IMR-90 (cell line): ENCODE results near the gene TANK. TPM values are rescaled to one million over a fixed set of nuclear protein-coding genes. Genes with fewer than 3 reads are reported as not detected.

Experiments used
- ATAC-seq: fragments of 200-7000 bp; cut with Tn5 transposase; 2 replicates; pipeline ENCODE4 v1.9.1; 2020; ENCODE audit warnings: low read depth, mild to moderate bottlenecking, moderate library complexity
- BruUV-seq: library from RNA; stranded (reverse); fragments of 400-500 nt; replicated peaks from 2 replicates; lab custom pipeline; 2021; lab: Mats Ljungman, UMichigan
- CTCF ChIA-PET: fragments of 300-600 bp; formaldehyde crosslinking; extraction: SDS; loops from one replicate; lab custom pipeline; 2021; ENCODE audit warnings: antibody characterized with exemption; lab: Yijun Ruan, JAX
- POLR2A ChIA-PET: fragments of 300-600 bp; sonication (Branson Sonifier 250); formaldehyde crosslinking; loops from one replicate; lab custom pipeline; 2022; ENCODE audit warnings: antibody characterized with exemption; ENCODE audit not compliant: unreplicated experiment; lab: Charles Lee
- DNase-seq: peaks from one replicate; pipeline ENCODE4 v3.0.0; 2013
- H2AFZ ChIP-seq: replicated peaks from 2 replicates; pipeline ENCODE3; 2013; ENCODE audit warnings: low read length, mild to moderate bottlenecking; ENCODE audit not compliant: poor library complexity
- H2AK5ac ChIP-seq: 2 replicates; pipeline ENCODE4 v1.6.1; 2013; ENCODE audit warnings: low read depth, low read length, inconsistent platforms
- H2AK9ac ChIP-seq: replicated peaks from 2 replicates; pipeline ENCODE3; 2013; ENCODE audit warnings: mild to moderate bottlenecking, low read depth, low read length, moderate library complexity; ENCODE audit not compliant: poor library complexity
- H2BK120ac ChIP-seq: 2 replicates; pipeline ENCODE4 v1.6.1; 2013; ENCODE audit warnings: low read depth, low read length, inconsistent platforms
- H2BK15ac ChIP-seq: 3 replicates; pipeline ENCODE4 v1.6.1; 2013; ENCODE audit warnings: low read depth, low read length, inconsistent platforms
- H2BK20ac ChIP-seq: 2 replicates; pipeline ENCODE4 v1.6.1; 2013; ENCODE audit warnings: low read depth, mild to moderate bottlenecking, inconsistent platforms, low read length, moderate library complexity
- H2BK5ac ChIP-seq: 2 replicates; pipeline ENCODE4 v1.6.1; 2013; ENCODE audit warnings: mild to moderate bottlenecking, low read depth, low read length, inconsistent platforms; ENCODE audit not compliant: poor library complexity, severe bottlenecking
- H3K14ac ChIP-seq: replicated peaks from 2 replicates; pipeline ENCODE4 v1.6.1; 2013; ENCODE audit warnings: low read depth, low read length, inconsistent platforms
- H3K18ac ChIP-seq: 2 replicates; pipeline ENCODE4 v1.6.1; 2013; ENCODE audit warnings: low read depth, low read length, control low read depth
- H3K23ac ChIP-seq: 2 replicates; pipeline ENCODE4 v1.6.1; 2013; ENCODE audit warnings: low read depth, low read length, inconsistent platforms
- H3K27ac ChIP-seq: 2 replicates; pipeline ENCODE4 v1.5.1; 2013; ENCODE audit warnings: mild to moderate bottlenecking, control low read depth, low read length; ENCODE audit not compliant: insufficient read depth
- H3K27me3 ChIP-seq: 2 replicates; pipeline ENCODE4 v1.6.1; 2013; ENCODE audit warnings: low read length; ENCODE audit not compliant: control insufficient read depth, insufficient read depth
- H3K36me3 ChIP-seq: 2 replicates; pipeline ENCODE4 v1.6.1; 2013; ENCODE audit warnings: low read length, mixed read lengths; ENCODE audit not compliant: control insufficient read depth, insufficient read depth
- H3K4ac ChIP-seq: 2 replicates; pipeline ENCODE4 v1.6.1; 2013; ENCODE audit warnings: low read depth, low read length, inconsistent platforms
- H3K4me1 ChIP-seq: 2 replicates; pipeline ENCODE4 v1.6.1; 2013; ENCODE audit warnings: low read length, mixed read lengths; ENCODE audit not compliant: control insufficient read depth, insufficient read depth
- H3K4me2 ChIP-seq: 2 replicates; pipeline ENCODE4 v1.6.1; 2013; ENCODE audit warnings: low read depth, mild to moderate bottlenecking, control low read depth, low read length, moderate library complexity
- H3K4me3 ChIP-seq: 2 replicates; pipeline ENCODE4 v1.5.1; 2013; ENCODE audit warnings: low read depth, mild to moderate bottlenecking, control low read depth, low read length, moderate library complexity; ENCODE audit not compliant: insufficient read depth
- H3K56ac ChIP-seq: 2 replicates; pipeline ENCODE4 v1.6.1; 2013; ENCODE audit warnings: low read length, inconsistent platforms; ENCODE audit not compliant: insufficient read depth; ENCODE audit errors: extremely low read depth
- H3K79me1 ChIP-seq, 2 experiments: 2 replicates each; pipeline ENCODE4 v1.6.1; 2013; ENCODE audit warnings: low read length in 2 of 2, inconsistent platforms in 1 of 2, low read depth in 1 of 2
- H3K9ac ChIP-seq: 2 replicates; pipeline ENCODE4 v1.6.1; 2013; ENCODE audit warnings: low read depth, low read length, control low read depth
- H3K9me1 ChIP-seq: 2 replicates; pipeline ENCODE4 v1.6.1; 2013; ENCODE audit warnings: low read length, inconsistent platforms; ENCODE audit not compliant: insufficient read depth
- H3K9me3 ChIP-seq: 2 replicates; pipeline ENCODE4 v1.6.1; 2013; ENCODE audit warnings: low read length; ENCODE audit not compliant: control insufficient read depth, insufficient read depth
- H4K20me1 ChIP-seq: 2 replicates; pipeline ENCODE4 v1.6.1; 2013; ENCODE audit warnings: low read length, inconsistent platforms; ENCODE audit not compliant: insufficient read depth
- H4K5ac ChIP-seq: 2 replicates; pipeline ENCODE4 v1.6.1; 2013; ENCODE audit warnings: mild to moderate bottlenecking, low read depth, low read length, control low read depth
- H4K8ac ChIP-seq, 2 experiments: 2 replicates each; pipeline ENCODE4 v1.6.1; 2013; ENCODE audit warnings: low read depth in 2 of 2, low read length in 2 of 2, control low read depth in 1 of 2, inconsistent platforms in 1 of 2
- H4K91ac ChIP-seq: 2 replicates; pipeline ENCODE4 v1.6.1; 2013; ENCODE audit warnings: low read depth, low read length, inconsistent platforms; ENCODE audit not compliant: insufficient read depth
- BHLHE40 ChIP-seq: fragments of 150-350 bp; IDR thresholded peaks from 2 replicates; pipeline ENCODE4 v1.6.1; 2016; ENCODE audit warnings: mild to moderate bottlenecking, low read depth, low read length
- CHD1 ChIP-seq: IDR thresholded peaks from 2 replicates; pipeline ENCODE4 v1.6.1; 2012; ENCODE audit warnings: low read depth, low read length, improper control_type of control experiment
- CTCF ChIP-seq: conservative IDR thresholded peaks from 2 replicates; pipeline ENCODE4 v1.5.1; 2012; ENCODE audit warnings: mild to moderate bottlenecking, low read depth, low read length, improper control_type of control experiment
- ELK1 ChIP-seq: fragments of 150-350 bp; IDR thresholded peaks from 2 replicates; pipeline ENCODE4 v1.6.1; 2016; ENCODE audit warnings: low read depth, mild to moderate bottlenecking, low read length, moderate library complexity, borderline replicate concordance
- FOS ChIP-seq: fragments of 150-350 bp; IDR thresholded peaks from 2 replicates; pipeline ENCODE4 v1.6.1; 2016; ENCODE audit warnings: low read depth, low read length
- MAZ ChIP-seq: IDR thresholded peaks from 2 replicates; pipeline ENCODE4 v1.6.1; 2012; ENCODE audit warnings: low read depth, mild to moderate bottlenecking, low read length, improper control_type of control experiment, moderate library complexity, borderline replicate concordance
- MXI1 ChIP-seq: IDR thresholded peaks from 2 replicates; pipeline ENCODE4 v1.6.1; 2012; ENCODE audit warnings: low read depth, mild to moderate bottlenecking, low read length, moderate library complexity, borderline replicate concordance
- NFE2L2 ChIP-seq: fragments of 150-350 bp; IDR thresholded peaks from 2 replicates; pipeline ENCODE4 v1.6.1; 2016; ENCODE audit warnings: low read depth, mild to moderate bottlenecking, low read length
- POLR2A ChIP-seq: IDR thresholded peaks from 2 replicates; pipeline ENCODE4 v1.6.1; 2012; ENCODE audit warnings: mild to moderate bottlenecking, low read depth, low read length
- RAD21 ChIP-seq: IDR thresholded peaks from 2 replicates; pipeline ENCODE4 v1.6.1; 2012; ENCODE audit warnings: low read length, improper control_type of control experiment
- RFX5 ChIP-seq: IDR thresholded peaks from 2 replicates; pipeline ENCODE4 v1.8.0; 2012; ENCODE audit warnings: low read depth, mild to moderate bottlenecking, low read length, moderate library complexity
- SMC3 ChIP-seq: fragments of 150-350 bp; IDR thresholded peaks from 2 replicates; pipeline ENCODE4 v1.6.1; 2016; ENCODE audit warnings: low read depth, mild to moderate bottlenecking, antibody characterized with exemption, low read length, moderate library complexity
- USF2 ChIP-seq: fragments of 150-350 bp; IDR thresholded peaks from 2 replicates; pipeline ENCODE4 v1.6.1; 2017; ENCODE audit warnings: mild to moderate bottlenecking, antibody characterized with exemption, low read length, low read depth
- WGBS, 2 experiments: methylation state at CpG; one replicate each; pipeline versions ENCODE4 v1.1.5 to v1.1.7; 2013; ENCODE audit warnings: missing lambda C conversion rate in 2 of 2; ENCODE audit not compliant: insufficient read length in 1 of 2; ENCODE audit errors: extremely low coverage in 2 of 2; 5-methylcytosine and 5-hydroxymethylcytosine counted together
- dilution Hi-C: fragments of 300-500 bp; cut with HindIII; formaldehyde crosslinking; loops from one replicate; pipeline ENCODE4 v1.14.3; 2018; ENCODE audit warnings: low sequenced_read_pairs; ENCODE audit not compliant: unreplicated experiment
- in situ Hi-C: fragments of 300-500 bp; cut with MboI; formaldehyde crosslinking; loops from 3 replicates; pipeline ENCODE4 v1.14.3; 2019; ENCODE audit warnings: low sequenced_read_pairs, inconsistent platforms, mixed read lengths
- intact Hi-C: fragments of 100-400 bp; cut with micrococcal nuclease; formaldehyde crosslinking; loops from 2 replicates; pipeline ENCODE4 v1.10.0; 2022
- polyA plus RNA-seq, 3 experiments: library from polyadenylated mRNA; depleted of rRNA; stranded (reverse); fragments of >200 nt; gene quantifications; 2 replicates each; pipeline ENCODE4 v1.2.3, GENCODE V29; 2012; ENCODE audit warnings: low replicate concordance in 1 of 3
- total RNA-seq: library from RNA; depleted of rRNA; stranded (reverse); fragments of >200 nt; gene quantifications from 2 replicates; pipeline ENCODE4 v1.2.3, GENCODE V29; 2012

The TANK gene
- total and polyA plus RNA-seq, 2 of the 4 experiments (the other 2 are of a cell fraction) = 25.4 to 41.9 TPM

GRCh38 chr2:161116509-161116908 lies 43.7 kb upstream of the TANK start:
- CTCF ChIA-PET = interaction anchor here (0.6 to 0.7 kb wide), 2 partner anchors 52 to 147 kb away, joined by 3 to 4 read pairs; no protein-coding TSS in a partner anchor
- Histone ChIP-seq H3K9ac (no peak overlapping the region), H3K23ac (no peak overlapping the region), H3K14ac (no peak overlapping the region), H4K91ac (no peak overlapping the region), H3K4ac (no peak overlapping the region), H2AK5ac (no peak overlapping the region), H3K79me1 (no peaks in the 10 kb centered on the region), H3K18ac (no peak overlapping the region), H3K27me3 (peaks cover 5% of the 10 kb centered on the region), H3K36me3 (no peaks in the 10 kb centered on the region), H3K4me3 (no peak overlapping the region), H2BK120ac (no peak overlapping the region), H2AK9ac (no peak overlapping the region), H3K56ac (no peak overlapping the region), H2AFZ (no peak overlapping the region), H3K9me3 (no peaks in the 10 kb centered on the region), H2BK15ac (no peak overlapping the region), H3K9me1 (no peaks in the 10 kb centered on the region), H3K4me1 (no peaks in the 10 kb centered on the region), H3K27ac (no peak overlapping the region), H4K8ac (no peak overlapping the region), H4K20me1 (no peaks in the 10 kb centered on the region), H3K4me2 (no peak overlapping the region), H4K5ac (no peak overlapping the region), H2BK5ac (no peak overlapping the region), H2BK20ac (no peak overlapping the region)
- in situ Hi-C loops (no loop called here), dilution Hi-C loops (no loop called here), intact Hi-C loops (no loop called here)
- BruUV-seq = no TSS peak
- ATAC-seq = no peak
- WGBS, 2 experiments = 80% methylated on average over 1 of the region's 5 CpGs; no CpG with 5 or more reads in 1 of the 2 experiments
- POLR2A ChIA-PET = no interaction called here
- TF ChIP-seq RAD21 (no peak), NFE2L2 (no peak), ELK1 (no peak), RFX5 (no peak), MXI1 (no peak), MAZ (no peak), USF2 (no peak), CTCF (no peak), FOS (no peak), POLR2A (no peak), SMC3 (no peak), CHD1 (no peak), BHLHE40 (no peak)
- DNase-seq = no peak
